NT2/D1 (cell line): ENCODE measurements around the gene MRAP.

Experiments
- DNase-seq: peaks from one replicate; pipeline ENCODE4 v3.0.0-alpha.2; 2011; ENCODE audit warnings: low read depth, low spot score
- H3K27me3 ChIP-seq: 2 replicates; pipeline ENCODE4 v1.6.0; 2011; ENCODE audit warnings: mild to moderate bottlenecking; ENCODE audit not compliant: insufficient read length, insufficient read depth
- H3K36me3 ChIP-seq: 2 replicates; pipeline ENCODE4 v1.6.1; 2011; ENCODE audit warnings: mild to moderate bottlenecking, low read length, mixed read lengths; ENCODE audit not compliant: insufficient read depth, insufficient read length
- H3K4me1 ChIP-seq: 2 replicates; pipeline ENCODE4 v1.5.1; 2011; ENCODE audit not compliant: insufficient read depth, insufficient read length
- H3K4me3 ChIP-seq: 2 replicates; pipeline ENCODE4 v1.5.1; 2011; ENCODE audit warnings: low read depth; ENCODE audit not compliant: insufficient read length
- H3K9ac ChIP-seq: 2 replicates; pipeline ENCODE4 v1.6.0; 2011; ENCODE audit warnings: low read depth; ENCODE audit not compliant: insufficient read length
- H3K9me3 ChIP-seq: 2 replicates; pipeline ENCODE4 v1.5.1; 2011; ENCODE audit warnings: mild to moderate bottlenecking, low read length; ENCODE audit not compliant: insufficient read depth
- SUZ12 ChIP-seq: IDR thresholded peaks from 2 replicates; pipeline ENCODE4 v1.6.1; 2011; ENCODE audit not compliant: insufficient read length, insufficient read depth; ENCODE audit errors: extremely low read depth
- YY1 ChIP-seq: IDR thresholded peaks from 2 replicates; pipeline ENCODE4 v1.6.1; 2011; ENCODE audit not compliant: insufficient read length, insufficient read depth
- ZNF274 ChIP-seq: IDR thresholded peaks from 2 replicates; pipeline ENCODE4 v1.6.1; 2011; ENCODE audit warnings: mild to moderate bottlenecking, low read depth, low read length

The MRAP gene

DNA sequence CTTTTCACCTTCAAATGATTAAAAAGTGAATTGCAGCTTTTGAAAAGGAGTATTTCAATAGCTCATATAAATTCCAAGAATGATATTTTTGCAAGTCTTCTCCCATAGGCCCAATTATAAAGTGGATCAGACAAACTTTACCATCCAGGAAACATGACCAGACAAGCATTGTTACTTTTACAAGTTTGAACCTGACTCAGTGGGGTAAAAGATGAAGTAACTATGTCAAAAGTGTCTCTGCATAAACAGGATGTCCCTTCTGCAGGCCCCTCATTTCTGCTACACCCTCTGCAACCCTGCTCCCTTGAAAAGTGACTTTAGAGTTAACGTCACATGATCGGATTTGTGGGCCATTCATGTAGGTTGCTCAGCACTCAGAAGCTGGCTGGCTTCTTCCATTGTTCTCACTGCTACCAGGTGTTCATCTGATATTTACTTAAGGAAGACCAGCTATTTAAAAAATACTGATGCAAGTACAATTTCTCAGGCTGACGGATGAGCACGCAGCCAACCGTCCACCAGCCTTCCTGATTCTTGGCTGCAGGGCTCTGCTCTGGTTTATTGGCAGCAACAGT, 61.8 kb downstream of the MRAP start:
- H3K9me3 ChIP-seq, result no peaks in the 10 kb centered on the region
- TF ChIP-seq YY1 (no peak), SUZ12 (no peak), ZNF274 (no peak)
- H3K36me3 ChIP-seq, result peaks cover 98% of the 10 kb centered on the region
- H3K4me3 ChIP-seq, result no peak overlapping the region
- no peak for DNase-seq
- no peaks in the 10 kb centered on the region for H3K4me1 ChIP-seq
- H3K27me3 ChIP-seq, result no peaks in the 10 kb centered on the region
- no peak overlapping the region for H3K9ac ChIP-seq
